Gastroesophageal sphincter (tissue), 4 donors: ENCODE measurements around the gene AP1S2. TPM values are rescaled to one million over a fixed set of nuclear protein-coding genes. Genes with fewer than 3 reads are reported as not detected.
A peak's percentile ranks its signal among the peaks of the same experiment; 100 is the strongest.

Source experiments
- ATAC-seq: fragments of 150-250 bp; one replicate; pipeline ENCODE4 v1.9.1; 2016; ENCODE audit warnings: mild to moderate bottlenecking, moderate library complexity
- H3K27ac ChIP-seq, 4 donors: fragments of 200-600 bp; sonication (generic) in 3 of 4; 1 replicate in 3 of 4; 2 replicates in 1 of 4; pipeline ENCODE4 v1.5.1; 2016 to 2019
- H3K27me3 ChIP-seq: fragments of 200-600 bp; sonication (generic); one replicate; pipeline ENCODE4 v1.5.1; 2019
- H3K36me3 ChIP-seq, 2 donors: fragments of 200-600 bp; sonication (generic); one replicate each; pipeline ENCODE4 v1.5.1; 2019; ENCODE audit warnings: control low read depth in 1 of 2
- H3K4me1 ChIP-seq, 3 donors: fragments of 200-600 bp; sonication (generic); 1 replicate in 2 of 3; 2 replicates in 1 of 3; pipeline ENCODE4 v1.5.1; 2016 to 2019; ENCODE audit warnings: control low read depth in 2 of 3
- H3K4me3 ChIP-seq, 2 donors: fragments of 200-600 bp; sonication (generic); one replicate each; pipeline ENCODE4 v1.5.1; 2019; ENCODE audit warnings: mild to moderate bottlenecking in 1 of 2, moderate library complexity in 1 of 2
- H3K9me3 ChIP-seq, 3 donors: fragments of 200-600 bp; sonication (generic); one replicate each; pipeline ENCODE4 v1.5.1; 2017 to 2019; ENCODE audit warnings: control low read depth in 2 of 3
- EP300 ChIP-seq: sonication (generic); formaldehyde crosslinking; IDR thresholded peaks from one replicate; pipeline ENCODE4 v1.6.1; 2017; ENCODE audit warnings: antibody characterized with exemption, mild to moderate bottlenecking
- POLR2A ChIP-seq, 2 donors: fragments of 450-650 bp; IDR thresholded peaks; one replicate each; pipeline ENCODE4 v1.6.1; 2017; ENCODE audit warnings: antibody characterized with exemption in 2 of 2, mild to moderate bottlenecking in 2 of 2, moderate library complexity in 1 of 2
- POLR2AphosphoS5 ChIP-seq: sonication (generic); formaldehyde crosslinking; IDR thresholded peaks from one replicate; pipeline ENCODE4 v1.6.1; 2017; ENCODE audit warnings: antibody characterized with exemption
- whole genome bisulfite sequencing, 2 donors: methylation state at CpG; one replicate each; pipeline ENCODE4 v1.1.5; 2018; ENCODE audit warnings: low coverage in 1 of 2; 5-methylcytosine and 5-hydroxymethylcytosine counted together
- total RNA-seq, 4 donors: library from RNA; depleted of rRNA; stranded (reverse); fragments of >200 nt; gene quantifications; one replicate each; pipeline ENCODE4 v1.1.0, GENCODE V29; 2016
- TF ChIP-seq, protein P1 (sequence below), 4 experiments: fragments of 200-600 bp in 2 of 4; fragments of 450-650 bp in 2 of 4; sonication (generic) in 1 of 4; IDR thresholded peaks; one replicate each; pipeline ENCODE4 v1.5.1; 2017 to 2019; ENCODE audit warnings: antibody characterized with exemption in 4 of 4, mild to moderate bottlenecking in 2 of 4, moderate library complexity in 2 of 4

The AP1S2 gene
- total RNA-seq, 4 donors from 2014 or later: 98.7 to 300 (median 203) TPM

DNA sequence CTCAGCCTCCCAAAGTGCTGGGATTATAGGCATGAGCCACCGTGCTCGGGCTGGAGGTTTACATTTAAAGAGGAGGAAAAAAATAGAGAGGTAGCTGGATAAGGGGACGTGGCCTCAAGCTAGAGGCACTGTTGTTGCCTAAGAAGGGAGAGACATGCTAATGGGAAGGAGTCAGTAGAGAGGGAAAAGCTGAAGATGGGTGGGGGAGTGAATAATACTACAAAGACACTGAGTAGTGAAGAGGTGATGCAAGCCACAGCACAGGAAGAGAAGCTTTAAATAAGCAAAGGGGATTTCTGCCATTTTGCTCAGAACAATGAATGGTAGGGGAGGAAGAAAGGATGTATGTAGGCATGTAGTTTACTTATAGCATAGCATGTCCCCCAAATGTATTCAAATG, 11.5 kb upstream of the AP1S2 start:
- TF ChIP-seq, protein P1, sequence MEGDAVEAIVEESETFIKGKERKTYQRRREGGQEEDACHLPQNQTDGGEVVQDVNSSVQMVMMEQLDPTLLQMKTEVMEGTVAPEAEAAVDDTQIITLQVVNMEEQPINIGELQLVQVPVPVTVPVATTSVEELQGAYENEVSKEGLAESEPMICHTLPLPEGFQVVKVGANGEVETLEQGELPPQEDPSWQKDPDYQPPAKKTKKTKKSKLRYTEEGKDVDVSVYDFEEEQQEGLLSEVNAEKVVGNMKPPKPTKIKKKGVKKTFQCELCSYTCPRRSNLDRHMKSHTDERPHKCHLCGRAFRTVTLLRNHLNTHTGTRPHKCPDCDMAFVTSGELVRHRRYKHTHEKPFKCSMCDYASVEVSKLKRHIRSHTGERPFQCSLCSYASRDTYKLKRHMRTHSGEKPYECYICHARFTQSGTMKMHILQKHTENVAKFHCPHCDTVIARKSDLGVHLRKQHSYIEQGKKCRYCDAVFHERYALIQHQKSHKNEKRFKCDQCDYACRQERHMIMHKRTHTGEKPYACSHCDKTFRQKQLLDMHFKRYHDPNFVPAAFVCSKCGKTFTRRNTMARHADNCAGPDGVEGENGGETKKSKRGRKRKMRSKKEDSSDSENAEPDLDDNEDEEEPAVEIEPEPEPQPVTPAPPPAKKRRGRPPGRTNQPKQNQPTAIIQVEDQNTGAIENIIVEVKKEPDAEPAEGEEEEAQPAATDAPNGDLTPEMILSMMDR (IDR thresholded peaks at IDR 0.05): no peak
- TF ChIP-seq EP300: no peak
- TF ChIP-seq POLR2AphosphoS5: no peak
- no peak for TF ChIP-seq POLR2A (IDR thresholded peaks at IDR 0.05)
- H3K27me3 ChIP-seq: no peaks in the 10 kb centered on the region
- ATAC-seq: no peak
- peaks cover 0 to 13% (median 0%) of the 10 kb centered on the region in 3 donors for H3K4me1 ChIP-seq
- H3K27ac ChIP-seq: no peak overlapping the region
- no peaks in the 10 kb centered on the region for H3K9me3 ChIP-seq
- H3K4me3 ChIP-seq: no peak overlapping the region
- H3K36me3 ChIP-seq: no peaks in the 10 kb centered on the region
- WGBS, 2 donors: 60 to 67% methylated on average over 1 to 3 of the region's 3 CpGs

DNA sequence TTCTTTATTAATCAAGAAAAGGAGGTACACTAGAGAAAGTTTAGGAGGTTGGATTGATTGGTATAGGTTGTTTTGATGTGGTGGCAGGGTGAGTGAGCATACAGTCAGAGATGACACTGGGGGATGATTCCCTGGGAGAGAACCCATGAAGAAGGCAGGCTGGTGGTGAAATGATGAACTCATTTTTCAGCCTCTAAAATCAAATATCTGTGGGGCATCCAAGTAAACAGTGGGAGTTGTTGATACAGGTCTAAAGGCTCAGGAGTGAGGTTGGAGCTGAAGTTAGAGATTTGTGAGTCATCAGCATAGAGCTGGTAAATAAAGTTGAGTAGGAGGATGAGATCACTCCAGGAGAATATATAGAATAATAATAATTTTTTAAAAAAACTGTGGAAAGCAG, 10.0 kb upstream of the AP1S2 start:
- Histone ChIP-seq H3K4me1 (peaks cover 0 to 13% (median 0%) of the 10 kb centered on the region in 3 donors), H3K9me3 (no peaks in the 10 kb centered on the region), H3K4me3 (no peak overlapping the region), H3K36me3 (no peaks in the 10 kb centered on the region), H3K27ac (no peak overlapping the region), H3K27me3 (no peaks in the 10 kb centered on the region)
- TF ChIP-seq, protein P1 (IDR thresholded peaks at IDR 0.05): no peak
- TF ChIP-seq POLR2A (IDR thresholded peaks at IDR 0.05): no peak
- TF ChIP-seq POLR2AphosphoS5: no peak
- TF ChIP-seq EP300: no peak
- no peak for ATAC-seq

- WGBS, 2 donors: 39% methylated on average over 3 of the region's 3 CpGs; no CpG with 5 or more reads in 1 of the 2 donors
- TF ChIP-seq, protein P1 (IDR thresholded peaks at IDR 0.05): no peak
- no peak for TF ChIP-seq EP300
- TF ChIP-seq POLR2AphosphoS5: no peak
- no peak for TF ChIP-seq POLR2A (IDR thresholded peaks at IDR 0.05)
- Histone ChIP-seq H3K27me3 (no peaks in the 10 kb centered on the region), H3K4me1 (peaks cover 0 to 13% (median 0%) of the 10 kb centered on the region in 3 donors), H3K9me3 (no peaks in the 10 kb centered on the region), H3K36me3 (no peaks in the 10 kb centered on the region), H3K27ac (peak overlapping the region in 1 of 4 donors; percentile 20), H3K4me3 (no peak overlapping the region)
- peak; percentile 19 for ATAC-seq
Observed at GRCh38 chrX:15864023-15864422, 9.4 kb upstream of the AP1S2 start.

DNA sequence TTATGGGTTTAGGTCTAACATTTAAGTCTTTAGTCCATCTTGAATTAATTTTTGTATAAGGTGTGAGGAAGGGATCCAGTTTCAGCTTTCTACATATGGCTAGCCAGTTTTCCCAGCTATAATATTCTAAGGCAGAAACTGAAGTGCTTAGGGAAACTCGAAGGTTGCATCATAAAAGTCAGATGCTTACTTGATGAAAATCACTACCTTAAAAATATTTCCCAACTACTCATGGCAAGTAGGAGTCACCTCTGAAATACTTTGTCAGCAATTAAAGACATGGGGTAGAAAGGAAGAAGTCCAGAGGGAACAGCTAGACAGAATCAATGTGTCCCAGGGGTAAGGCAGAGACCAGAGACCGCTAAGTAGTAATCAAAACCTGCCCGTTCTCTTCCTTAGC, 6.3 kb upstream of the AP1S2 start:
- no peak overlapping the region for H3K4me3 ChIP-seq
- no peaks in the 10 kb centered on the region for H3K27me3 ChIP-seq
- ATAC-seq: no peak
- no peaks in the 10 kb centered on the region for H3K9me3 ChIP-seq
- no peak overlapping the region for H3K27ac ChIP-seq
- 93 to 100% methylated on average over 1 to 3 of the region's 3 CpGs for WGBS, 2 donors
- H3K36me3 ChIP-seq: no peaks in the 10 kb centered on the region
- peaks cover 0 to 23% (median 0%) of the 10 kb centered on the region in 3 donors for H3K4me1 ChIP-seq
- TF ChIP-seq, protein P1 (IDR thresholded peaks at IDR 0.05): no peak
- no peak for TF ChIP-seq POLR2AphosphoS5
- TF ChIP-seq EP300: no peak

DNA sequence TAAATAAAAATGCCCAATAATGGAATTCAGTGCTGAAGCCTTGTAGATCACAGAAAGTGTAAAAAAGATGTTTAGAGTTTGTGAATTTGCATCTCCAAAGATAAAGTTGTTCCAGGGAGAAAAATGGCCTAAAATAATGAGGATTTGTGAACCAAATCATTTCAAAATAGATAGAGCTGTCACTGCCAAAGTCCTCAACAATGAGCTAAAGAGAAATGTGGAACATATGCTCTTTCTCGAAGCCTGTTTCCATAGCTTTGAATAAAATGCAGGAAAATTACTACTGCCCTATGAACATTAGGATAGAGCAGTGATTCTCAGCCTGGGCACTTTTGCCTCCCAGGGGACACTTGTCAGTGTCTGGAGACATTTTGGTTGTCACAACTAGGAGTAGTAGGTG, 3.4 kb upstream of the AP1S2 start:
- H3K4me3 ChIP-seq: no peak overlapping the region
- TF ChIP-seq, protein P1 (IDR thresholded peaks at IDR 0.05): no peak
- TF ChIP-seq EP300: no peak
- TF ChIP-seq POLR2AphosphoS5: no peak
- TF ChIP-seq POLR2A (IDR thresholded peaks at IDR 0.05): no peak
- peaks cover 0 to 14% (median 0%) of the 10 kb centered on the region in 3 donors for H3K4me1 ChIP-seq
- H3K27ac ChIP-seq: no peak overlapping the region
- WGBS, 2 donors: 60 to 82% methylated on average over 1 of the region's 1 CpG
- no peaks in the 10 kb centered on the region for H3K9me3 ChIP-seq
- no peaks in the 10 kb centered on the region for H3K27me3 ChIP-seq
- ATAC-seq: no peak
- no peaks in the 10 kb centered on the region for H3K36me3 ChIP-seq
